K562 (cell line): ENCODE results near the gene PIK3C2B. TPM values are rescaled to one million over a fixed set of nuclear protein-coding genes. Genes with fewer than 3 reads are reported as not detected.

Experiments
- ATF2 ChIP-seq: sonication (generic); formaldehyde crosslinking; IDR thresholded peaks from 2 replicates; pipeline ENCODE4 v1.8.1; 2022; ENCODE audit warnings: missing genetic modification reagents
- BCL6 ChIP-seq: fragments of 250-450 bp; sonication (Bioruptor Pico); IDR thresholded peaks from 2 replicates; pipeline ENCODE4 v1.4.0; 2020
- ELF4 ChIP-seq: fragments of 450-650 bp; formaldehyde crosslinking; IDR thresholded peaks from 2 replicates; pipeline ENCODE4 v1.4.0; 2022; ENCODE audit warnings: missing genetic modification characterization
- GABPB1 ChIP-seq: sonication (generic); formaldehyde crosslinking; IDR thresholded peaks from 2 replicates; pipeline ENCODE4 v1.8.0; 2022; ENCODE audit warnings: mild to moderate bottlenecking, missing genetic modification reagents
- HEY1 ChIP-seq: fragments of 250-450 bp; sonication (Bioruptor Pico); IDR thresholded peaks from 2 replicates; pipeline ENCODE4 v1.5.0; 2020; ENCODE audit warnings: mild to moderate bottlenecking, moderate library complexity, borderline replicate concordance
- NKRF ChIP-seq: fragments of 450-650 bp; IDR thresholded peaks from 2 replicates; pipeline ENCODE4 v1.6.1; 2016; ENCODE audit warnings: borderline replicate concordance
- OTX1 ChIP-seq: fragments of 450-650 bp; formaldehyde crosslinking; IDR thresholded peaks from 2 replicates; pipeline ENCODE4 v1.4.0; 2022; ENCODE audit warnings: mild to moderate bottlenecking
- POU5F1 ChIP-seq: fragments of 150-350 bp; IDR thresholded peaks from 2 replicates; pipeline ENCODE4 v1.6.1; 2014; ENCODE audit warnings: borderline replicate concordance, low read length, low read depth, mild to moderate bottlenecking; ENCODE audit not compliant: partially characterized antibody
- RFX7 ChIP-seq: fragments of 250-450 bp; sonication (Bioruptor Pico); IDR thresholded peaks from 2 replicates; pipeline ENCODE4 v1.5.1; 2021; ENCODE audit warnings: mild to moderate bottlenecking
- THRA ChIP-seq: fragments of 450-650 bp; IDR thresholded peaks from 2 replicates; pipeline ENCODE4 v1.6.1; 2017; ENCODE audit warnings: mild to moderate bottlenecking, moderate library complexity
- WHSC1 ChIP-seq: IDR thresholded peaks from one replicate; pipeline ENCODE4 v1.6.1; 2012; ENCODE audit warnings: low read length, control low read depth, inconsistent platforms
- ZBTB2 ChIP-seq: fragments of 450-650 bp; IDR thresholded peaks from 2 replicates; pipeline ENCODE4 v1.6.1; 2016; ENCODE audit warnings: antibody characterized with exemption
- ZBTB49 ChIP-seq: sonication (generic); formaldehyde crosslinking; IDR thresholded peaks from 2 replicates; pipeline ENCODE4 v1.8.0; 2022; ENCODE audit warnings: missing genetic modification reagents, mild to moderate bottlenecking, borderline replicate concordance
- ZKSCAN8 ChIP-seq: fragments of 200-800 bp; sonication (Bioruptor generic); IDR thresholded peaks from 2 replicates; pipeline ENCODE4 v1.6.1; 2016; ENCODE audit warnings: missing genetic modification characterization, missing compliant biosample characterization
- ZNF589 ChIP-seq: fragments of 200-800 bp; sonication (Bioruptor generic); IDR thresholded peaks from 2 replicates; pipeline ENCODE4 v1.6.1; 2016; ENCODE audit warnings: low read depth, missing genetic modification characterization, missing compliant biosample characterization
- polyA plus RNA-seq, 8 experiments: library from polyadenylated mRNA; depleted of rRNA in 4 of 8; stranded (reverse) in 5 of 8; unstranded in 3 of 8; fragments of >200 nt; fragmentation: Nextera tagmentation in 2 of 8; fragmentation: Illumina TruSeq in 1 of 8; extraction: Ambion mirVana in 2 of 8; extraction: Trizol in 1 of 8; gene quantifications; 2 replicates each; pipeline versions ENCODE4 v1.2.1 to v1.2.3, GENCODE V29; 2011 to 2014; ENCODE audit warnings: inconsistent platforms in 1 of 8, missing spikeins in 1 of 8
- total RNA-seq, 7 experiments: library from RNA; depleted of rRNA in 6 of 7; stranded (reverse); fragments of >200 nt in 6 of 7; fragmentation: Illumina TruSeq in 2 of 7; extraction: Trizol in 2 of 7; gene quantifications; 2 replicates each; pipeline versions ENCODE4 v1.2.1 to v1.2.3, GENCODE V29; 2011 to 2021; ENCODE audit warnings: low replicate concordance in 1 of 7
- TF ChIP-seq, protein P1 (sequence below): fragments of 450-650 bp; IDR thresholded peaks from 2 replicates; pipeline ENCODE4 v1.7.0; 2016; ENCODE audit warnings: borderline replicate concordance

PIK3C2B gene
- total and polyA plus RNA-seq, 9 of the 15 experiments (the other 6 are each of a cell fraction or from before 2014, with no cell fraction given), result 0.10 to 2.9 (median 0.72) TPM

DNA sequence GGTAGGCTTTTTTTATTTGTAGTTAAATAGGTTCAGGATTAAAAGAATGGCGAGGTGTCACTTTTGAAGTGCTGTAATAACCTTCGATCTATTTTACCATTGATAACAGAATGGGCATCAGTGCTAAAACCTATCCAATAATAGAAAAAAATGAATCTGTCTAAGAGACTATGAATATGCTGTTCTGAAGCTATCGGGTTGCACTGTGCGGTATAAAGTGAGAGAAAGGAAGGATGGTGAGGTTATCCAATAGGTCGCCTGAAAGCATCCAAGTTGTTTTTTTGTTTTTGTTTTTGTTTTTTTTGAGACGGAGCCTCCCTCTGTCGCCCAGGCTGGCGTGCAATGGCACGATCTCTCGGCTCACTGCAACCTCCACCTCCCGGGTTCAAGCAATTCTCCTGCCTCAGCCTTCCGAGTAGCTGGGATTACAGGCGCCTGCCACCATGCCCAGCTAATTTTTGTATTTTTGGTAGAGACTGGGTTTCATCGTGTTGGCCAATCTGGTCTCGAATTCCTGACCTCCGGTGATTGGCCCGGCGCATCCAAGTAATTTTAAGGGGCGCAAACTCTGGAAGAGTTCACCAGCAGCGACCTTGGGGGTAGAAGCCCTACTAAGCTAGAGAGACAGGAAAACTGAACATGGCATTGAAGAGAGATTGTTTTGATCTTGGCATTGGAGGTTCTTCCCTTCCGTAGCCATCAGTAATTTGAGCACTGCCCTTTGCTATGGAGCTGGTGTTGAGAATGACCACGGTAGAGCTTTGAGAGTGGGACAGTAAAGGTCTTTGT, 12.9 kb upstream of the PIK3C2B start (continued):
- no peak for TF ChIP-seq THRA
- TF ChIP-seq BCL6, result no peak
- TF ChIP-seq HEY1 (CRISPR knock-in tag), result no peak
- TF ChIP-seq RFX7 (CRISPR knock-in tag), result no peak
- no peak for TF ChIP-seq WHSC1
- no peak for TF ChIP-seq POU5F1
- no peak for TF ChIP-seq ATF2
- no peak; the same call in 1 of the 2 replicates for TF ChIP-seq ZKSCAN8 (CRISPR knock-in tag)
- TF ChIP-seq NKRF, result peak; percentile 52; the same call in 1 of the 2 replicates
- TF ChIP-seq OTX1 (CRISPR knock-in tag), result 0 out of 2 replicates have a peak, but pooled peaks have one; percentile 47
- TF ChIP-seq ZBTB49 (CRISPR knock-in tag), result no peak
- TF ChIP-seq GABPB1 (CRISPR knock-in tag), result no peak
- TF ChIP-seq ELF4 (CRISPR knock-in tag), result 0 out of 2 replicates have a peak, but pooled peaks have one; percentile 54
- peak; percentile 28; the same call in 1 of the 2 replicates for TF ChIP-seq ZBTB2
- TF ChIP-seq, protein P1, sequence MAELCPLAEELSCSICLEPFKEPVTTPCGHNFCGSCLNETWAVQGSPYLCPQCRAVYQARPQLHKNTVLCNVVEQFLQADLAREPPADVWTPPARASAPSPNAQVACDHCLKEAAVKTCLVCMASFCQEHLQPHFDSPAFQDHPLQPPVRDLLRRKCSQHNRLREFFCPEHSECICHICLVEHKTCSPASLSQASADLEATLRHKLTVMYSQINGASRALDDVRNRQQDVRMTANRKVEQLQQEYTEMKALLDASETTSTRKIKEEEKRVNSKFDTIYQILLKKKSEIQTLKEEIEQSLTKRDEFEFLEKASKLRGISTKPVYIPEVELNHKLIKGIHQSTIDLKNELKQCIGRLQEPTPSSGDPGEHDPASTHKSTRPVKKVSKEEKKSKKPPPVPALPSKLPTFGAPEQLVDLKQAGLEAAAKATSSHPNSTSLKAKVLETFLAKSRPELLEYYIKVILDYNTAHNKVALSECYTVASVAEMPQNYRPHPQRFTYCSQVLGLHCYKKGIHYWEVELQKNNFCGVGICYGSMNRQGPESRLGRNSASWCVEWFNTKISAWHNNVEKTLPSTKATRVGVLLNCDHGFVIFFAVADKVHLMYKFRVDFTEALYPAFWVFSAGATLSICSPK, result peak; percentile 95; the same call in 1 of the 2 replicates
- no peak for TF ChIP-seq ZNF589 (CRISPR knock-in tag)
